AG09309 (cell line): ENCODE results near the gene DOCK2.
"Not testable (repeated sequence)": the region's sequence is repeated elsewhere in the genome, so short reads cannot be mapped to it uniquely, and the experiment has no call there.

Experiments used
- DNase-seq: peaks from one replicate; pipeline ENCODE4 v3.0.0-alpha.2; 2010; ENCODE audit warnings: low read depth
- H3K4me3 ChIP-seq: 2 replicates; pipeline ENCODE4 v1.5.1; 2011; ENCODE audit warnings: mild to moderate bottlenecking, low read depth, low read length, moderate library complexity; ENCODE audit not compliant: control insufficient read depth
- TF ChIP-seq, protein P1 (sequence below): IDR thresholded peaks from 2 replicates; pipeline ENCODE4 v1.5.1; 2011; ENCODE audit warnings: mild to moderate bottlenecking, low read depth, low read length, inconsistent platforms; ENCODE audit not compliant: insufficient read depth, control insufficient read depth; ENCODE audit errors: missing control alignments

Gene DOCK2

DNA sequence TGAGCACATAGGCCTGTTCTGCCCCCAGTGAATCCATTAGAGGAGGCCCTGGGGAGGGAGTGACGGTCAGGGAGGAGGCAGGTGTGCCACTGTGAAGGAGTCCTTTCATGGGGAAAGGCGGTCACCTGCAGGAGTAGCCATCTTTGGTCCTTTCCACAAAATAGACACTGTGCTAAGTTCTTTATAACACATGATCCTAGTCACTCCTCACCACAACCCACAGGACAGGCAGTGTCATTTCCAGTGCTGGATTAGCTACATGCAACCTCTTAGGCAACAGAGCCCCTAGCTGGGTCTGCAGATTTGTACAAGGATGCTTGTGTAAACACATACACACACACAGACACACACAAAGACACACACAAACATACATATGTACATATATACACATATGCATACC is 18.3 kb downstream of the DOCK2 start:
- DNase-seq: no peak
- TF ChIP-seq, protein P1, sequence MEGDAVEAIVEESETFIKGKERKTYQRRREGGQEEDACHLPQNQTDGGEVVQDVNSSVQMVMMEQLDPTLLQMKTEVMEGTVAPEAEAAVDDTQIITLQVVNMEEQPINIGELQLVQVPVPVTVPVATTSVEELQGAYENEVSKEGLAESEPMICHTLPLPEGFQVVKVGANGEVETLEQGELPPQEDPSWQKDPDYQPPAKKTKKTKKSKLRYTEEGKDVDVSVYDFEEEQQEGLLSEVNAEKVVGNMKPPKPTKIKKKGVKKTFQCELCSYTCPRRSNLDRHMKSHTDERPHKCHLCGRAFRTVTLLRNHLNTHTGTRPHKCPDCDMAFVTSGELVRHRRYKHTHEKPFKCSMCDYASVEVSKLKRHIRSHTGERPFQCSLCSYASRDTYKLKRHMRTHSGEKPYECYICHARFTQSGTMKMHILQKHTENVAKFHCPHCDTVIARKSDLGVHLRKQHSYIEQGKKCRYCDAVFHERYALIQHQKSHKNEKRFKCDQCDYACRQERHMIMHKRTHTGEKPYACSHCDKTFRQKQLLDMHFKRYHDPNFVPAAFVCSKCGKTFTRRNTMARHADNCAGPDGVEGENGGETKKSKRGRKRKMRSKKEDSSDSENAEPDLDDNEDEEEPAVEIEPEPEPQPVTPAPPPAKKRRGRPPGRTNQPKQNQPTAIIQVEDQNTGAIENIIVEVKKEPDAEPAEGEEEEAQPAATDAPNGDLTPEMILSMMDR: no peak
- H3K4me3 ChIP-seq: no peak overlapping the region

DNA sequence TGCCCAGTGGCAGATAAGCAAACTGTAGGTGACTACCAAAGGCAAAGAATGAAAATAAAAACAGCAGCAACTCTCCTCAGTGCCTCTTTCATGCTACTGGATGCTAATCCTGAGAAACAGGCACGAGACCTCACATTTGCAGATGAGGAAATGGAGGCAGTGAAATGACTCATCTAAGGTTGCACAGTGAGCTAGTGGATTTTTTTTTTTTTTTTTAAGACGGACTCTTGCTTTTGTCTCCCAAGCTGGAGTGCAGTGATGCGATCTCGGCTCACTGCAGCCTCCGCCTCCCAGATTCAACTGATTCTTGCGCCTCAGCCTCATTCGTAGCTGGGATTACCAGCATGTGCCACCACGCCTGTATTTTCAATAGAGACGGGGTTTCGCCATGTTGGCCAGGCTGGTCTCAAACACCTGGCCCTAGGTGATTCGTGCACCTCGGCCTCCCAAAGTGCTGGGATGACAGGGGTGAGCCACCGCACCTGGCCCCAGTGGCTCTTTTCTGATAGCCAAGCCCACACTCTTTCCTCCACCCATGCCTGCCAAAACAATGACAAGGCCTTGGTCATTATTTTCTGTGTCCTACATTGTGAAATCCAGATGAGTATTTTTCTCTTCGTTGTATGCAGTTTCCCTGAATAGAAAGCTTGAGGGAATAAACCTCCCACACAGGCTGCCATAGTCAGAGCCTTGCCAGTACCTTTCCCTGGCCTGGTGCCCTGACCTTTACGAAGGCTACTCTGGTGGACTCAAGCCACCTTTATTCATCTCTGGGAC is 19.2 kb downstream of the DOCK2 start:
- TF ChIP-seq, protein P1: no peak
- no peak for DNase-seq

GRCh38 chr5:169657127-169657526 is 20.1 kb downstream of the DOCK2 start:
- no peak for DNase-seq
- H3K4me3 ChIP-seq: no peak overlapping the region
- TF ChIP-seq, protein P1: no peak

More for the DNA sequence above, 19.2 kb downstream of the DOCK2 start:
- H3K4me3 ChIP-seq: no peak overlapping the region

GRCh38 chr5:169662451-169662850 is 25.4 kb downstream of the DOCK2 start:
- not testable (repeated sequence) for H3K4me3 ChIP-seq, DNase-seq

- H3K4me3 ChIP-seq: no peak overlapping the region
- TF ChIP-seq, protein P1: no peak
- no peak for DNase-seq
These were observed 26.5 kb downstream of the DOCK2 start for GRCh38 chr5:169663537-169663936.

GRCh38 chr5:169666365-169666764 is 29.3 kb downstream of the DOCK2 start:
- DNase-seq: no peak
- TF ChIP-seq, protein P1: no peak
- no peak overlapping the region for H3K4me3 ChIP-seq

GRCh38 chr5:169667896-169668674 is 31.0 kb downstream of the DOCK2 start:
- no peak for DNase-seq
- TF ChIP-seq, protein P1: no peak
- H3K4me3 ChIP-seq: no peak overlapping the region
